ENCODE data around the gene ADAMTS6. TPM values are rescaled to one million over a fixed set of nuclear protein-coding genes. Genes with fewer than 3 reads are reported as not detected.

Gene ADAMTS6
- polyA plus RNA-seq, 2 of the 4 experiments (the other 2 are of a cell fraction), result 0.22 to 0.66 TPM

GRCh38 chr5:65268525-65268924 lies 213.2 kb downstream of the ADAMTS6 start:
- no peaks in the 10 kb centered on the region for H3K4me1 ChIP-seq
- ATAC-seq, result no peak
- TF ChIP-seq EP300 (IDR thresholded peaks at IDR 0.05), result no peak
- no peak for TF ChIP-seq HEYL (CRISPR knock-in tag; IDR thresholded peaks at IDR 0.05)
- no peak for TF ChIP-seq BCL3 (IDR thresholded peaks at IDR 0.05)
- TF ChIP-seq RAD21 (conservative IDR thresholded peaks at IDR 0.05 in 1 of 2, IDR thresholded peaks at IDR 0.05 in 1 of 2), result no peak
- TF ChIP-seq PHF8 (IDR thresholded peaks at IDR 0.05; ENCODE audit: borderline replicate concordance, low read depth), result no peak
- no peak for TF ChIP-seq CEBPB (IDR thresholded peaks at IDR 0.05)
- TF ChIP-seq CTCF (IDR thresholded peaks at IDR 0.05), result no peak
- TF ChIP-seq JUNB (IDR thresholded peaks at IDR 0.05), result no peak
- no peak for TF ChIP-seq PBX3 (IDR thresholded peaks at IDR 0.05)
- TF ChIP-seq ZFP36 (IDR thresholded peaks at IDR 0.05; ENCODE audit: borderline replicate concordance, partially characterized antibody), result no peak
- no peak for TF ChIP-seq CHD4 (IDR thresholded peaks at IDR 0.05; ENCODE audit: borderline replicate concordance)
- no peak for FAIRE-seq
- no peak overlapping the region for H3K4me2 ChIP-seq
- H3K4me3 ChIP-seq, result no peak overlapping the region
- no peak for DNase-seq (ENCODE audit: low read depth in 1 of 2, low spot score in 1 of 2)
- ChIA-PET POLR2A (no interaction called here), CTCF (no interaction called here)
- 58% methylated on average over 8 of the region's 8 CpGs for WGBS (ENCODE audit: missing lambda C conversion rate)
- H3K9me3 ChIP-seq, result no peaks in the 10 kb centered on the region
- H3K27ac ChIP-seq, result no peak overlapping the region

- H3K4me2 ChIP-seq, result no peak overlapping the region
- WGBS (ENCODE audit: missing lambda C conversion rate), result 5% methylated on average over 1 of the region's 1 CpG
- ChIA-PET CTCF (no interaction called here), POLR2A (no interaction called here)
- H3K9me3 ChIP-seq, result no peaks in the 10 kb centered on the region
- no peak overlapping the region for H3K4me3 ChIP-seq
- ATAC-seq, result no peak
- TF ChIP-seq JUN (IDR thresholded peaks at IDR 0.05) (no peak), JUNB (IDR thresholded peaks at IDR 0.05) (no peak), CEBPB (IDR thresholded peaks at IDR 0.05) (no peak)
- DNase-seq (ENCODE audit: low read depth in 1 of 2, low spot score in 1 of 2), result no peak
- no peaks in the 10 kb centered on the region for H3K4me1 ChIP-seq
- H3K27ac ChIP-seq, result no peak overlapping the region
- FAIRE-seq, result no peak
Observed at GRCh38 chr5:65264420-65264819, 217.3 kb downstream of the ADAMTS6 start.

GRCh38 chr5:65263321-65263720 lies 218.4 kb downstream of the ADAMTS6 start:
- H3K4me1 ChIP-seq, result no peaks in the 10 kb centered on the region
- ATAC-seq (no peak), DNase-seq (ENCODE audit: low read depth in 1 of 2, low spot score in 1 of 2) (no peak), FAIRE-seq (no peak)
- H3K4me2 ChIP-seq, result no peak overlapping the region
- no peaks in the 10 kb centered on the region for H3K9me3 ChIP-seq
- no peak overlapping the region for H3K27ac ChIP-seq
- TF ChIP-seq ZSCAN20 (CRISPR knock-in tag; IDR thresholded peaks at IDR 0.05) (no peak), BCL3 (IDR thresholded peaks at IDR 0.05) (no peak), GATA3 (IDR thresholded peaks at IDR 0.05; ENCODE audit: borderline replicate concordance) (no peak), KDM5A (IDR thresholded peaks at IDR 0.05) (no peak), MAFK (IDR thresholded peaks at IDR 0.05; ENCODE audit: partially characterized antibody) (no peak), FOXS1 (CRISPR knock-in tag; IDR thresholded peaks at IDR 0.05) (no peak), REST (IDR thresholded peaks at IDR 0.05) (no peak), SMC3 (IDR thresholded peaks at IDR 0.05) (no peak), MAZ (IDR thresholded peaks at IDR 0.05; ENCODE audit: borderline replicate concordance, low read depth, low read length) (no peak), CHD2 (IDR thresholded peaks at IDR 0.05; ENCODE audit: low read length, partially characterized antibody) (no peak), NR3C1 (IDR thresholded peaks at IDR 0.05) (no peak), ESRRA (IDR thresholded peaks at IDR 0.05; ENCODE audit: borderline replicate concordance, low read length) (no peak), BHLHE40 (IDR thresholded peaks at IDR 0.05; ENCODE audit: low read depth, low read length) (no peak)
- WGBS (ENCODE audit: missing lambda C conversion rate), result 73% methylated on average over 3 of the region's 3 CpGs
- ChIA-PET CTCF (interaction anchor here (0.6 kb wide), 1 partner anchor 161 kb away, joined by 3 read pairs; no protein-coding TSS in a partner anchor), POLR2A (no interaction called here)
- H3K4me3 ChIP-seq, result no peak overlapping the region
